Activated CD4-positive, alpha-beta T cell treated with anti-CD3 and anti-CD28 coated beads, Interleukin-2, amount 50 U/mL, for 16 hours (primary cell): Measurements from ENCODE around the gene PPM1H.

Experiments
- DNase-seq: peaks from one replicate; pipeline ENCODE4 v3.0.0-alpha.2; 2020

The PPM1H gene

GRCh38 chr12:62631471-62632410, 303.2 kb downstream of the PPM1H start:
- DNase-seq, result no peak

- DNase-seq, result no peak
Measured at GRCh38 chr12:62629971-62630739, 304.8 kb downstream of the PPM1H start.

GRCh38 chr12:62629413-62629812, 305.5 kb downstream of the PPM1H start:
- no peak for DNase-seq

- DNase-seq, result no peak
Measured at GRCh38 chr12:62627181-62627580, 307.8 kb downstream of the PPM1H start.

- no peak for DNase-seq
Measured at GRCh38 chr12:62625228-62625627, 309.7 kb downstream of the PPM1H start.

- DNase-seq, result no peak
Measured at GRCh38 chr12:62622177-62622576, 312.8 kb downstream of the PPM1H start.

GRCh38 chr12:62621101-62621638, 313.8 kb downstream of the PPM1H start:
- DNase-seq, result no peak

- no peak for DNase-seq
Measured at GRCh38 chr12:62618930-62619329, 316.0 kb downstream of the PPM1H start.

- DNase-seq, result no peak
Measured at GRCh38 chr12:62618319-62618718, 316.6 kb downstream of the PPM1H start.

- no peak for DNase-seq
Measured at GRCh38 chr12:62613081-62613480, 321.9 kb downstream of the PPM1H start.

GRCh38 chr12:62606654-62607053, 328.3 kb downstream of the PPM1H start:
- DNase-seq, result no peak

GRCh38 chr12:62605981-62606380, 329.0 kb downstream of the PPM1H start:
- no peak for DNase-seq

- peak; percentile 14 for DNase-seq
Measured at GRCh38 chr12:62604871-62605270, 330.1 kb downstream of the PPM1H start.

- DNase-seq, result peak; percentile 25
Measured at GRCh38 chr12:62604373-62604772, 330.6 kb downstream of the PPM1H start.

- no peak for DNase-seq
Measured at GRCh38 chr12:62603811-62604098, 331.2 kb downstream of the PPM1H start.

- peak; percentile 85 for DNase-seq
Measured at GRCh38 chr12:62603061-62603810, 331.7 kb downstream of the PPM1H start.

GRCh38 chr12:62602255-62603060, 332.5 kb downstream of the PPM1H start:
- peak; percentile 91 for DNase-seq

GRCh38 chr12:62601765-62602164, 333.2 kb downstream of the PPM1H start:
- no peak for DNase-seq

- no peak for DNase-seq
Measured at GRCh38 chr12:62599854-62600437, 335.0 kb downstream of the PPM1H start.

- DNase-seq, result no peak
Measured at GRCh38 chr12:62598846-62599245, 336.1 kb downstream of the PPM1H start.

GRCh38 chr12:62597253-62597652, 337.7 kb downstream of the PPM1H start:
- DNase-seq, result no peak
